GM23338 (cell line): Measurements from ENCODE around the gene S100A3. TPM values are rescaled to one million over a fixed set of nuclear protein-coding genes. Genes with fewer than 3 reads are reported as not detected.
"Not testable (repeated sequence)": the region's sequence is repeated elsewhere in the genome, so short reads cannot be mapped to it uniquely, and the experiment has no call there.

Experiments used
- ATAC-seq: fragments of 200-7000 bp; cut with Tn5 transposase; 3 replicates; pipeline ENCODE4 v1.9.1; 2020
- DNase-seq: peaks from one replicate; pipeline ENCODE4 v3.0.0-alpha.2; 2015; ENCODE audit warnings: low spot score
- H2AFZ ChIP-seq: fragments of 200-600 bp; sonication (generic); 2 replicates; pipeline ENCODE4 v1.8.0; 2016; ENCODE audit warnings: antibody characterized with exemption, mild to moderate bottlenecking, moderate library complexity
- H3F3A ChIP-seq: fragments of 200-600 bp; sonication (generic); replicated peaks from 2 replicates; pipeline ENCODE4 v1.8.0; 2017; ENCODE audit warnings: antibody characterized with exemption, mixed run types, low read depth
- H3K27ac ChIP-seq: fragments of 200-600 bp; sonication (generic); 2 replicates; pipeline ENCODE4 v1.6.1; 2016; ENCODE audit warnings: low read depth
- H3K27me3 ChIP-seq: fragments of 200-600 bp; sonication (generic); 2 replicates; pipeline ENCODE4 v1.8.0; 2016; ENCODE audit warnings: mild to moderate bottlenecking, mixed run types, moderate library complexity; ENCODE audit not compliant: insufficient read depth
- H3K36me3 ChIP-seq: fragments of 200-600 bp; sonication (generic); 2 replicates; pipeline ENCODE4 v1.8.0; 2016; ENCODE audit warnings: mild to moderate bottlenecking; ENCODE audit not compliant: insufficient read depth
- H3K4me1 ChIP-seq: fragments of 200-600 bp; sonication (generic); 2 replicates; pipeline ENCODE4 v1.8.0; 2016; ENCODE audit warnings: mild to moderate bottlenecking, moderate library complexity; ENCODE audit not compliant: insufficient read depth
- H3K4me2 ChIP-seq: fragments of 200-600 bp; sonication (generic); 2 replicates; pipeline ENCODE4 v1.7.1; 2017; ENCODE audit warnings: mixed run types
- H3K4me3 ChIP-seq: fragments of 200-600 bp; sonication (generic); 2 replicates; pipeline ENCODE4 v1.6.1; 2016; ENCODE audit warnings: mixed run types
- H3K79me2 ChIP-seq: fragments of 200-600 bp; sonication (generic); replicated peaks from 2 replicates; pipeline ENCODE4 v1.8.0; 2017; ENCODE audit warnings: mild to moderate bottlenecking; ENCODE audit not compliant: insufficient read depth
- H3K9me2 ChIP-seq: fragments of 200-600 bp; sonication (generic); 2 replicates; pipeline ENCODE4 v1.8.0; 2017; ENCODE audit not compliant: insufficient read depth
- H4K20me1 ChIP-seq: fragments of 200-600 bp; sonication (generic); replicated peaks from 2 replicates; pipeline ENCODE4 v1.8.0; 2017; ENCODE audit warnings: mild to moderate bottlenecking; ENCODE audit not compliant: insufficient read depth
- H3K27ac Mint-ChIP-seq: 2 replicates; pipeline ENCODE4 v1.8.0; 2020; ENCODE audit warnings: inconsistent platforms, mild to moderate bottlenecking, moderate library complexity, mixed read lengths
- H3K27me3 Mint-ChIP-seq: 3 replicates; pipeline ENCODE4 v1.8.0; 2022; ENCODE audit warnings: low read depth, mild to moderate bottlenecking, moderate library complexity, mixed read lengths, inconsistent platforms; ENCODE audit not compliant: insufficient read depth, poor library complexity
- H3K36me3 Mint-ChIP-seq: 3 replicates; pipeline ENCODE4 v1.8.0; 2021; ENCODE audit warnings: low read depth, mild to moderate bottlenecking, inconsistent platforms, moderate library complexity, mixed read lengths
- H3K4me1 Mint-ChIP-seq: 3 replicates; pipeline ENCODE4 v1.8.0; 2020; ENCODE audit warnings: mild to moderate bottlenecking, inconsistent platforms, mixed read lengths
- H3K4me3 Mint-ChIP-seq: 3 replicates; pipeline ENCODE4 v1.8.0; 2021; ENCODE audit warnings: moderate library complexity, mild to moderate bottlenecking, inconsistent platforms, mixed read lengths
- H3K9me3 Mint-ChIP-seq: 3 replicates; pipeline ENCODE4 v1.8.0; 2020; ENCODE audit warnings: moderate library complexity, mild to moderate bottlenecking, inconsistent platforms, mixed read lengths
- CREB1 ChIP-seq: fragments of 250-450 bp; sonication (Bioruptor Pico); IDR thresholded peaks from 2 replicates; pipeline ENCODE4 v1.5.0; 2020; ENCODE audit warnings: low read depth, mild to moderate bottlenecking, moderate library complexity
- ETS1 ChIP-seq: IDR thresholded peaks from 2 replicates; pipeline ENCODE4 v1.6.1; 2016; ENCODE audit warnings: antibody characterized with exemption
- EZH2 ChIP-seq: fragments of 200-600 bp; sonication (generic); IDR thresholded peaks from one replicate; pipeline ENCODE4 v1.8.0; 2017; ENCODE audit warnings: antibody characterized with exemption, mild to moderate bottlenecking, low read depth; ENCODE audit not compliant: unreplicated experiment
- EZH2phosphoT487 ChIP-seq: fragments of 200-600 bp; sonication (generic); IDR thresholded peaks from one replicate; pipeline ENCODE4 v1.8.1; 2018; ENCODE audit warnings: antibody characterized with exemption; ENCODE audit not compliant: unreplicated experiment
- JUNB ChIP-seq: IDR thresholded peaks from one replicate; pipeline ENCODE4 v1.6.1; 2016; ENCODE audit warnings: antibody characterized with exemption; ENCODE audit not compliant: unreplicated experiment
- NANOG ChIP-seq: IDR thresholded peaks from 2 replicates; pipeline ENCODE4 v1.6.1; 2016; ENCODE audit warnings: antibody characterized with exemption, borderline replicate concordance
- ZNF331 ChIP-seq: fragments of 250-450 bp; sonication (Bioruptor Pico); IDR thresholded peaks from 2 replicates; pipeline ENCODE4 v1.5.0; 2020; ENCODE audit warnings: low read depth, mild to moderate bottlenecking, moderate library complexity
- ZNF462 ChIP-seq: fragments of 250-450 bp; sonication (Bioruptor Pico); IDR thresholded peaks from 2 replicates; pipeline ENCODE4 v1.5.0; 2020; ENCODE audit warnings: mild to moderate bottlenecking, moderate library complexity
- polyA plus RNA-seq: library from polyadenylated mRNA; unstranded; fragments of >200 nt; fragmentation: Nextera tagmentation; extraction: Ambion mirVana; gene quantifications from 2 replicates; pipeline ENCODE4 v1.2.1, GENCODE V29; 2016
- total RNA-seq: library from RNA; depleted of rRNA; stranded (reverse); fragments of >200 nt; shearing (Covaris generic); gene quantifications from 2 replicates; pipeline ENCODE4 v1.2.3, GENCODE V29; 2014

S100A3 gene
- total and polyA plus RNA-seq, 2 experiments from 2014 or later, result not detected

GRCh38 chr1:153588033-153588432 lies 39.0 kb upstream of the S100A3 start:
- H2AFZ ChIP-seq, result 0 out of 2 replicates have a peak overlapping the region, but pooled peaks have one; percentile 60
- not testable (repeated sequence) for H3K27ac ChIP-seq

GRCh38 chr1:153587314-153587713 lies 38.3 kb upstream of the S100A3 start:
- Histone ChIP-seq H3K4me3 (no peak overlapping the region), H3K27ac (no peak overlapping the region), H3K9me2 (no peaks in the 10 kb centered on the region), H4K20me1 (no peaks in the 10 kb centered on the region), H3K4me1 (peaks cover 6% of the 10 kb centered on the region; the same call in 1 of the 2 replicates), H3K4me2 (no peak overlapping the region), H3K36me3 (no peaks in the 10 kb centered on the region), H3F3A (no peaks in the 10 kb centered on the region), H3K79me2 (no peaks in the 10 kb centered on the region), H3K27me3 (no peaks in the 10 kb centered on the region), H2AFZ (0 out of 2 replicates have a peak overlapping the region, but pooled peaks have one; percentile 52)
- Mint-ChIP-seq H3K36me3 (no peaks in the 10 kb centered on the region), H3K4me3 (no peak overlapping the region), H3K27ac (no peak overlapping the region), H3K9me3 (no peaks in the 10 kb centered on the region), H3K27me3 (peaks cover 9% of the 10 kb centered on the region), H3K4me1 (peaks cover 8% of the 10 kb centered on the region; the same call in 2 of the 3 replicates)
- ATAC-seq, result no peak
- no peak for DNase-seq
- no peak for TF ChIP-seq NANOG

More at GRCh38 chr1:153588033-153588432, 39.0 kb upstream of the S100A3 start:
- not testable (repeated sequence) for H3K4me1 ChIP-seq, H3K36me3 Mint-ChIP-seq, H3K27me3 Mint-ChIP-seq, H4K20me1 ChIP-seq, H3F3A ChIP-seq, H3K79me2 ChIP-seq, H3K27ac Mint-ChIP-seq, ATAC-seq, H3K9me3 Mint-ChIP-seq, H3K9me2 ChIP-seq, H3K4me3 ChIP-seq, H3K4me2 ChIP-seq, DNase-seq, H3K27me3 ChIP-seq, H3K36me3 ChIP-seq, H3K4me3 Mint-ChIP-seq
- peaks cover 12% of the 10 kb centered on the region for H3K4me1 Mint-ChIP-seq

- Histone ChIP-seq H3K4me2 (no peak overlapping the region), H3K4me3 (no peak overlapping the region), H2AFZ (0 out of 2 replicates have a peak overlapping the region, but pooled peaks have one; percentile 32), H3K4me1 (peaks cover 6% of the 10 kb centered on the region; the same call in 1 of the 2 replicates), H3K79me2 (no peaks in the 10 kb centered on the region), H3K27me3 (no peaks in the 10 kb centered on the region), H3F3A (no peaks in the 10 kb centered on the region), H3K27ac (no peak overlapping the region), H3K9me2 (no peaks in the 10 kb centered on the region), H4K20me1 (no peaks in the 10 kb centered on the region), H3K36me3 (no peaks in the 10 kb centered on the region)
- no peaks in the 10 kb centered on the region for H3K9me3 Mint-ChIP-seq
- peaks cover 9% of the 10 kb centered on the region for H3K27me3 Mint-ChIP-seq
- H3K4me1 Mint-ChIP-seq, result peaks cover 8% of the 10 kb centered on the region; the same call in 2 of the 3 replicates
- H3K36me3 Mint-ChIP-seq, result no peaks in the 10 kb centered on the region
- H3K4me3 Mint-ChIP-seq, result no peak overlapping the region
- ATAC-seq, result no peak
- DNase-seq, result no peak
- no peak overlapping the region for H3K27ac Mint-ChIP-seq
- TF ChIP-seq EZH2phosphoT487, result no peak
- TF ChIP-seq ZNF462 (CRISPR knock-in tag), result no peak
- TF ChIP-seq JUNB, result no peak
- no peak for TF ChIP-seq EZH2
- no peak for TF ChIP-seq CREB1 (CRISPR knock-in tag)
- no peak for TF ChIP-seq ETS1
- TF ChIP-seq ZNF331 (CRISPR knock-in tag), result no peak
Observed at GRCh38 chr1:153586347-153586746, 37.3 kb upstream of the S100A3 start.
